Vagina (tissue), 2 donors: Measurements from ENCODE around the gene EHMT2. TPM values are rescaled to one million over a fixed set of nuclear protein-coding genes. Genes with fewer than 3 reads are reported as not detected.
"Not testable (repeated sequence)": the region's sequence is repeated elsewhere in the genome, so short reads cannot be mapped to it uniquely, and the experiment has no call there.

ENCODE experiments used
- DNase-seq, 2 donors: peaks; one replicate each; pipeline ENCODE4 v3.0.0-alpha.2; 2017; ENCODE audit errors: extremely low spot score in 2 of 2
- H3K27ac ChIP-seq: fragments of 200-600 bp; sonication (generic); one replicate; pipeline ENCODE4 v1.5.1; 2019
- H3K27me3 ChIP-seq: fragments of 200-600 bp; sonication (generic); one replicate; pipeline ENCODE4 v1.5.1; 2019
- H3K36me3 ChIP-seq, 2 donors: fragments of 200-600 bp; sonication (generic); one replicate each; pipeline ENCODE4 v1.5.1; 2017 to 2019
- H3K4me1 ChIP-seq: fragments of 200-600 bp; sonication (generic); one replicate; pipeline ENCODE4 v1.5.1; 2019
- H3K4me3 ChIP-seq, 2 donors: fragments of 200-600 bp; sonication (generic); 1 replicate in 1 of 2; 2 replicates in 1 of 2; pipeline ENCODE4 v1.5.1; 2016 to 2019
- H3K9me3 ChIP-seq: fragments of 200-600 bp; sonication (generic); one replicate; pipeline ENCODE4 v1.5.1; 2019
- CTCF ChIP-seq, 3 experiments: fragments of 450-650 bp in 2 of 3; fragments of 200-600 bp in 1 of 3; sonication (generic) in 1 of 3; IDR thresholded peaks; one replicate each; pipeline ENCODE4 v1.5.1; 2017 to 2019; ENCODE audit warnings: antibody characterized with exemption in 3 of 3, mild to moderate bottlenecking in 2 of 3, moderate library complexity in 2 of 3
- POLR2A ChIP-seq, 2 donors: fragments of 450-650 bp; IDR thresholded peaks; one replicate each; pipeline ENCODE4 v1.6.1; 2017; ENCODE audit warnings: antibody characterized with exemption in 2 of 2, mild to moderate bottlenecking in 2 of 2, moderate library complexity in 2 of 2
- POLR2AphosphoS5 ChIP-seq, 2 donors: sonication (generic); formaldehyde crosslinking; IDR thresholded peaks; one replicate each; pipeline ENCODE4 v1.9.0; 2017; ENCODE audit warnings: antibody characterized with exemption in 2 of 2, mild to moderate bottlenecking in 2 of 2, low read depth in 1 of 2; ENCODE audit not compliant: insufficient read depth in 1 of 2
- intact Hi-C: fragments of 100-400 bp; cut with DNase I; formaldehyde crosslinking; loops from one replicate; pipeline ENCODE4 v1.15.1; 2023
- total RNA-seq: library from RNA; depleted of rRNA; stranded (reverse); fragments of >200 nt; gene quantifications from one replicate; pipeline ENCODE4 v1.2.3, GENCODE V29; 2016

Gene EHMT2
- total RNA-seq, 1 donor from 2014 or later = 45.2 TPM

- no peak for DNase-seq
- peaks cover 0 to 15% of the 10 kb centered on the region in 2 donors for H3K36me3 ChIP-seq
- no peak overlapping the region for H3K27ac ChIP-seq
- no peak for TF ChIP-seq POLR2AphosphoS5 (IDR thresholded peaks at IDR 0.05; ENCODE audit: insufficient read depth in 1 of 2, low read depth in 1 of 2)
- peaks cover 16% of the 10 kb centered on the region for H3K4me1 ChIP-seq
- H3K4me3 ChIP-seq = no peak overlapping the region
- intact Hi-C loops = no loop called here
- H3K9me3 ChIP-seq = no peaks in the 10 kb centered on the region
- H3K27me3 ChIP-seq = no peaks in the 10 kb centered on the region
Measured at GRCh38 chr6:31858707-31859106, 38.8 kb downstream of the EHMT2 start.

- intact Hi-C loops, H3K4me3 ChIP-seq, DNase-seq, H3K27ac ChIP-seq, H3K27me3 ChIP-seq, H3K9me3 ChIP-seq: not testable (repeated sequence)
- Histone ChIP-seq H3K4me1 (peaks cover 11% of the 10 kb centered on the region), H3K36me3 (peaks cover 0 to 15% of the 10 kb centered on the region in 2 donors)
Measured at GRCh38 chr6:31857774-31858173, 39.7 kb downstream of the EHMT2 start.

GRCh38 chr6:31851980-31852718 lies 45.3 kb downstream of the EHMT2 start:
- DNase-seq, H3K36me3 ChIP-seq, H3K4me1 ChIP-seq, intact Hi-C loops, H3K4me3 ChIP-seq, H3K27me3 ChIP-seq, H3K9me3 ChIP-seq, H3K27ac ChIP-seq: not testable (repeated sequence)

DNA sequence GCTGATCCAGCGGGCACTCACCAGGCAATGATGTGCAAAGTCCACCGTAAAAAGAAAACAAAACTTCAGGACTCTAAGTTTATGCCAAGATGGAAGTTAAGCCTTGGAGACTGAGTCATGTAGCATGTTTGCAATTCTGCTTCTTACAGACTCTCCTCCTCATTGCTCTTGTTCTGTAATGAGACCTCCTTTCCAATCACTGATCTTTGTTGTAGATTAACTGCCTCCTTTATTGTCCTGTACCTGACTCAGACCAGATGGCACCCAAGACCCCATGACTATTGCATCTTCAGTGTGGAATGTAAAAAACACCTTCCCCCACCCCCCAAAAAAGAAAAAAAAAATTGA lies 46.0 kb downstream of the EHMT2 start:
- no peaks in the 10 kb centered on the region for H3K36me3 ChIP-seq
- H3K4me3 ChIP-seq = no peak overlapping the region
- intact Hi-C loops = no loop called here
- no peaks in the 10 kb centered on the region for H3K27me3 ChIP-seq
- H3K27ac ChIP-seq = no peak overlapping the region
- H3K9me3 ChIP-seq = no peaks in the 10 kb centered on the region
- TF ChIP-seq POLR2AphosphoS5 (IDR thresholded peaks at IDR 0.05; ENCODE audit: insufficient read depth in 1 of 2, low read depth in 1 of 2) = no peak
- TF ChIP-seq CTCF (IDR thresholded peaks at IDR 0.05) = no peak
- no peak for TF ChIP-seq POLR2A (IDR thresholded peaks at IDR 0.05)
- no peak for DNase-seq
- H3K4me1 ChIP-seq = no peaks in the 10 kb centered on the region

DNA sequence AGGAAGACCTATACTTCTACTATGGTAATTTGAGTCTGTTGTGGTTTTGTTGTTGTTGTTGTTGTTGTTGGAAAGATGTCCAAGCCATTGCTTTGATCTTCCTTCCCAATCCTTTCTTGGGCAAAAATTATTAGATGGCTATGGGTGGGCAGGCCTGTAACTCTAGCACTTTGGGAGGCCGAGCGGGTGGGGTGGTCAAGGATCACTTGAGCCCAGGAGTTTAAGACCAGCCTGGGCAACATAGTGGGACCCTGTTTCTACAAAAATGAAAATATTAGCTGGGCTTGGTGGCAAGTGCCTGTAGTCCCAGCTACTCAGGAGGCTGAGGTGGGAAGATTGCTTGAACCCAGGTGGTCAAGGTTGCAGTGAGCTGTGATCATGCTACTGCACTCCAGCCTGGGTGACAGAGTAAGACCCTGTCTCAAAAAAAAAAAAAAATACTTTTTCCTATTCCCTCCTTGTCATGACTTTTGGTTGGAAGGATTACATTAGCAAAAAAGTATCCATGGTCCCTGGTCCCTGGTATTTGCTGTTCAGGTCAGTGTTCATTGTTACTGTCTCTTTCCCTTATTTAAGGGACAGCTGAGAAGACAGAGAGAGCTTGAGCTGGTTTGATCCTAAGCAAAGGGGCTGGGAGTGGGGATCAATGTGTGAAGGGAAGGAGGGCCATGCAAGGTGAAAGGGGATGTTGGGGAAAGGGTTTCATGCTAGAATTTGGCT lies 46.6 kb downstream of the EHMT2 start:
- Histone ChIP-seq H3K4me3 (no peak overlapping the region), H3K27me3 (no peaks in the 10 kb centered on the region), H3K36me3 (no peaks in the 10 kb centered on the region), H3K4me1 (no peaks in the 10 kb centered on the region), H3K9me3 (no peaks in the 10 kb centered on the region), H3K27ac (no peak overlapping the region)
- no peak for TF ChIP-seq CTCF (IDR thresholded peaks at IDR 0.05)
- no peak for TF ChIP-seq POLR2A (IDR thresholded peaks at IDR 0.05)
- no peak for DNase-seq
- intact Hi-C loops = no loop called here

GRCh38 chr6:31847276-31847978 lies 50.1 kb downstream of the EHMT2 start:
- no peak overlapping the region for H3K4me3 ChIP-seq
- TF ChIP-seq POLR2A (IDR thresholded peaks at IDR 0.05) (no peak), POLR2AphosphoS5 (IDR thresholded peaks at IDR 0.05; ENCODE audit: insufficient read depth in 1 of 2, low read depth in 1 of 2) (no peak), CTCF (IDR thresholded peaks at IDR 0.05) (no peak)
- intact Hi-C loops = no loop called here

More at GRCh38 chr6:31847276-31847978, 50.1 kb downstream of the EHMT2 start:
- Histone ChIP-seq H3K27me3 (no peaks in the 10 kb centered on the region), H3K9me3 (no peaks in the 10 kb centered on the region), H3K36me3 (no peaks in the 10 kb centered on the region), H3K27ac (no peak overlapping the region), H3K4me1 (no peaks in the 10 kb centered on the region)
- DNase-seq = no peak
